Lower lobe of right lung (tissue), 2 donors: Measurements from ENCODE around the gene MAN2B1. TPM values are rescaled to one million over a fixed set of nuclear protein-coding genes. Genes with fewer than 3 reads are reported as not detected.

Experiments
- ATAC-seq, 2 donors: fragments of 200-7000 bp; cut with Tn5 transposase; one replicate each; pipeline ENCODE4 v1.9.1; 2020 to 2022; ENCODE audit warnings: mild to moderate bottlenecking in 2 of 2, moderate library complexity in 2 of 2
- DNase-seq: peaks from one replicate; pipeline ENCODE4 v3.0.0-alpha.2; 2020
- H3K27ac ChIP-seq: fragments of 200-600 bp; one replicate; pipeline ENCODE4 v1.8.0; 2022
- H3K27me3 ChIP-seq: fragments of 200-600 bp; one replicate; pipeline ENCODE4 v1.8.0; 2022; ENCODE audit warnings: low read depth
- H3K36me3 ChIP-seq: fragments of 200-600 bp; one replicate; pipeline ENCODE4 v1.8.0; 2022; ENCODE audit warnings: mild to moderate bottlenecking
- H3K4me1 ChIP-seq: fragments of 200-600 bp; one replicate; pipeline ENCODE4 v1.8.0; 2022
- H3K4me3 ChIP-seq: fragments of 200-600 bp; one replicate; pipeline ENCODE4 v1.8.0; 2022; ENCODE audit warnings: mild to moderate bottlenecking
- H3K9me3 ChIP-seq: fragments of 200-600 bp; one replicate; pipeline ENCODE4 v1.8.0; 2022
- intact Hi-C: fragments of 100-400 bp; cut with DNase I; formaldehyde crosslinking; loops from one replicate; pipeline ENCODE4 v1.11.0; 2022
- total RNA-seq: library from RNA; stranded (reverse); fragmentation: NEBNext Ultra II Directional; extraction: Animal tissue kit (Norgen Biotek cat#: 25700); gene quantifications from one replicate; pipeline ENCODE4 v1.2.1, GENCODE V29; 2021
- TF ChIP-seq, protein P1 (sequence below): fragments of 200-600 bp; IDR thresholded peaks from one replicate; pipeline ENCODE4 v1.8.0; 2022; ENCODE audit warnings: antibody characterized with exemption, mild to moderate bottlenecking
- donor health status: DM: no; HTN: yes; CAD: no; lungs with severe emphysema.

The MAN2B1 gene
- total RNA-seq, 1 donor from 2014 or later: 251 TPM

DNA sequence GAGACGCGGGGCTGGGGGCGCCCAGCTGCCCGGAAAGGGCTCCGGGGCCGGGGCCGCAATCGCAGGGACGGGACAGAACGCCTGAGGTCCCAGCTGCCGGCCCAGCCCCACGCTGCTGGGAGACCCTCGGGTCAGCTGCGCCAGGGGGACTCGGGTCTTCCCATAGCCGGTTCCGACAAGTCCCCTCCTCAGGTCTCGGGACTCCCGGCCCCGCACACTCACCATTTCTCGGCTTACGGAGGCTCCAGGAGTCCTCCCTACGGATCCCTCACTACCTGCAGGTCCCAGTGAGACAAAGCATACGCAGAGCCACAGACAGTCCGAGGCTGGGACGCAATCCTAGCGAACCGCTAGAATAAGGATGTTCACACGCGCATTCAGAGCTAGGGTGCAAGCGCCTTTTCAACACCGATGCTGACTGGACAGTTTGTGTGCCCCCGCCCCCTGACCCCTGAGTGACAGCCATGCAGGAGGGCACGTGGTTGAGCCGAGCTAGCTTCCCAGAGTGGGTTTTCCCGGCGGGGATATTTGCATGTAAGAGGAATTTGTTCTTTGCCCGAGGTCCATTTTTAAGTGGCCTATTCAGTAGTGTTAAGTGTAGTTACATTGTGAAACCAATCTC, 69.5 kb downstream of the MAN2B1 start:
- DNase-seq (peak; percentile 76), ATAC-seq (peak; percentile 87 to 96)
- H3K4me1 ChIP-seq: peaks cover 4% of the 10 kb centered on the region
- no peaks in the 10 kb centered on the region for H3K27me3 ChIP-seq
- intact Hi-C loops: no loop called here
- H3K27ac ChIP-seq: no peak overlapping the region
- TF ChIP-seq, protein P1, sequence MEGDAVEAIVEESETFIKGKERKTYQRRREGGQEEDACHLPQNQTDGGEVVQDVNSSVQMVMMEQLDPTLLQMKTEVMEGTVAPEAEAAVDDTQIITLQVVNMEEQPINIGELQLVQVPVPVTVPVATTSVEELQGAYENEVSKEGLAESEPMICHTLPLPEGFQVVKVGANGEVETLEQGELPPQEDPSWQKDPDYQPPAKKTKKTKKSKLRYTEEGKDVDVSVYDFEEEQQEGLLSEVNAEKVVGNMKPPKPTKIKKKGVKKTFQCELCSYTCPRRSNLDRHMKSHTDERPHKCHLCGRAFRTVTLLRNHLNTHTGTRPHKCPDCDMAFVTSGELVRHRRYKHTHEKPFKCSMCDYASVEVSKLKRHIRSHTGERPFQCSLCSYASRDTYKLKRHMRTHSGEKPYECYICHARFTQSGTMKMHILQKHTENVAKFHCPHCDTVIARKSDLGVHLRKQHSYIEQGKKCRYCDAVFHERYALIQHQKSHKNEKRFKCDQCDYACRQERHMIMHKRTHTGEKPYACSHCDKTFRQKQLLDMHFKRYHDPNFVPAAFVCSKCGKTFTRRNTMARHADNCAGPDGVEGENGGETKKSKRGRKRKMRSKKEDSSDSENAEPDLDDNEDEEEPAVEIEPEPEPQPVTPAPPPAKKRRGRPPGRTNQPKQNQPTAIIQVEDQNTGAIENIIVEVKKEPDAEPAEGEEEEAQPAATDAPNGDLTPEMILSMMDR: no peak
- peak overlapping the region; percentile 21 for H3K4me3 ChIP-seq
- H3K36me3 ChIP-seq: peaks cover 36% of the 10 kb centered on the region
- no peaks in the 10 kb centered on the region for H3K9me3 ChIP-seq

Other genes with a start within 250 kb of the MAN2B1 start
- gene ZNF443, start 225.7 kb downstream of the MAN2B1 start, total RNA-seq: 3.3 TPM
- gene ZNF709, start 181.9 kb downstream of the MAN2B1 start, total RNA-seq: 3.9 TPM
- gene ZNF564, start 115.3 kb downstream of the MAN2B1 start, total RNA-seq: 15.4 TPM
- gene ZNF490, start 55.9 kb downstream of the MAN2B1 start, total RNA-seq: 10.3 TPM
- gene ZNF791, start 55.8 kb downstream of the MAN2B1 start, total RNA-seq: 27.2 TPM
- gene WDR83, start 65 bp upstream of the MAN2B1 start, total RNA-seq: 8.6 TPM
- 77.0 TPM for gene DHPS, start 15.1 kb upstream of the MAN2B1 start, total RNA-seq
- not detected for gene GNG14, start 21.3 kb upstream of the MAN2B1 start, total RNA-seq
- gene FBXW9, start 29.9 kb upstream of the MAN2B1 start, total RNA-seq: 6.0 TPM
- 42.7 TPM for gene TNPO2, start 57.2 kb upstream of the MAN2B1 start, total RNA-seq
- gene TRIR, start 67.9 kb upstream of the MAN2B1 start, total RNA-seq: 154 TPM
- gene GET3, start 70.8 kb upstream of the MAN2B1 start, total RNA-seq: 57.5 TPM
- not detected for gene BEST2, start 85.0 kb upstream of the MAN2B1 start, total RNA-seq
- gene HOOK2, start 108.8 kb upstream of the MAN2B1 start, total RNA-seq: 57.5 TPM
- 131 TPM for gene JUNB, start 124.7 kb upstream of the MAN2B1 start, total RNA-seq
- 101 TPM for gene PRDX2, start 135.1 kb upstream of the MAN2B1 start, total RNA-seq
- 1.5 TPM for gene THSD8, start 135.3 kb upstream of the MAN2B1 start, total RNA-seq
- gene RNASEH2A, start 139.8 kb upstream of the MAN2B1 start, total RNA-seq: 10.9 TPM
- not detected for gene RTBDN, start 167.8 kb upstream of the MAN2B1 start, total RNA-seq
- 0.15 TPM for gene MAST1, start 171.8 kb upstream of the MAN2B1 start, total RNA-seq
- gene DNASE2, start 214.7 kb upstream of the MAN2B1 start, total RNA-seq: 101 TPM
- 0.24 TPM for gene KLF1, start 220.5 kb upstream of the MAN2B1 start, total RNA-seq
- 23.9 TPM for gene GCDH, start 224.4 kb upstream of the MAN2B1 start, total RNA-seq